ENCODE data around the gene LRRC8E. TPM values are rescaled to one million over a fixed set of nuclear protein-coding genes. Genes with fewer than 3 reads are reported as not detected.

The LRRC8E gene
- total RNA-seq, 1 donor from 2014 or later, result not detected

GRCh38 chr19:7910321-7911161, 22.2 kb downstream of the LRRC8E start:
- TF ChIP-seq CTCF (IDR thresholded peaks at IDR 0.05), result no peak
- POLR2A ChIA-PET, result interaction anchor here (1.0 kb wide), 1 partner anchor 10 kb away, joined by 3 read pairs; the partner anchor contains the start of gene SNAPC2

GRCh38 chr19:7911508-7912143, 23.3 kb downstream of the LRRC8E start:
- no peak for ATAC-seq (ENCODE audit: low read depth)
- intact Hi-C loops (cut with micrococcal nuclease), result no loop called here
- TF ChIP-seq CTCF (IDR thresholded peaks at IDR 0.05), result no peak
- ChIA-PET CTCF (no interaction called here), POLR2A (interaction anchor here (1.0 to 1.1 kb wide), 3 partner anchors 8 to 18 kb away, joined by 3 to 4 read pairs (median 3); partner anchors contain the start of gene SNAPC2)
- no peak overlapping the region for H3K4me3 Mint-ChIP-seq
- peaks cover 12% of the 10 kb centered on the region for H3K27me3 Mint-ChIP-seq
- no peak overlapping the region for H3K27ac Mint-ChIP-seq
- no peak for DNase-seq
- H3K36me3 Mint-ChIP-seq (ENCODE audit: low read depth), result peaks cover 36% of the 10 kb centered on the region
- no peaks in the 10 kb centered on the region for H3K9me3 Mint-ChIP-seq
- peaks cover 11% of the 10 kb centered on the region for H3K4me1 Mint-ChIP-seq

More at GRCh38 chr19:7910321-7911161, 22.2 kb downstream of the LRRC8E start:
- intact Hi-C loops (cut with micrococcal nuclease), result no loop called here
- peaks cover 45% of the 10 kb centered on the region for H3K36me3 Mint-ChIP-seq (ENCODE audit: low read depth)
- H3K27me3 Mint-ChIP-seq, result peaks cover 8% of the 10 kb centered on the region
- H3K4me1 Mint-ChIP-seq, result peaks cover 11% of the 10 kb centered on the region
- no peak for DNase-seq
- CTCF ChIA-PET, result no interaction called here
- no peaks in the 10 kb centered on the region for H3K9me3 Mint-ChIP-seq
- no peak for ATAC-seq (ENCODE audit: low read depth)
- H3K27ac Mint-ChIP-seq, result no peak overlapping the region
- no peak overlapping the region for H3K4me3 Mint-ChIP-seq

- H3K9me3 Mint-ChIP-seq, result no peaks in the 10 kb centered on the region
- no peak for ATAC-seq (ENCODE audit: low read depth)
- DNase-seq, result no peak
- TF ChIP-seq CTCF (IDR thresholded peaks at IDR 0.05), result no peak
- ChIA-PET POLR2A (interaction anchor here (1.0 to 1.1 kb wide), 2 partner anchors 8 to 17 kb away, joined by 3 to 4 read pairs; partner anchors contain the start of gene SNAPC2), CTCF (no interaction called here)
- H3K4me1 Mint-ChIP-seq, result peaks cover 15% of the 10 kb centered on the region
- intact Hi-C loops (cut with micrococcal nuclease), result no loop called here
- H3K27me3 Mint-ChIP-seq, result peaks cover 14% of the 10 kb centered on the region
- H3K27ac Mint-ChIP-seq, result no peak overlapping the region
- H3K36me3 Mint-ChIP-seq (ENCODE audit: low read depth), result peaks cover 32% of the 10 kb centered on the region
- H3K4me3 Mint-ChIP-seq, result no peak overlapping the region
Measured at GRCh38 chr19:7912144-7912696, 23.9 kb downstream of the LRRC8E start.

DNA sequence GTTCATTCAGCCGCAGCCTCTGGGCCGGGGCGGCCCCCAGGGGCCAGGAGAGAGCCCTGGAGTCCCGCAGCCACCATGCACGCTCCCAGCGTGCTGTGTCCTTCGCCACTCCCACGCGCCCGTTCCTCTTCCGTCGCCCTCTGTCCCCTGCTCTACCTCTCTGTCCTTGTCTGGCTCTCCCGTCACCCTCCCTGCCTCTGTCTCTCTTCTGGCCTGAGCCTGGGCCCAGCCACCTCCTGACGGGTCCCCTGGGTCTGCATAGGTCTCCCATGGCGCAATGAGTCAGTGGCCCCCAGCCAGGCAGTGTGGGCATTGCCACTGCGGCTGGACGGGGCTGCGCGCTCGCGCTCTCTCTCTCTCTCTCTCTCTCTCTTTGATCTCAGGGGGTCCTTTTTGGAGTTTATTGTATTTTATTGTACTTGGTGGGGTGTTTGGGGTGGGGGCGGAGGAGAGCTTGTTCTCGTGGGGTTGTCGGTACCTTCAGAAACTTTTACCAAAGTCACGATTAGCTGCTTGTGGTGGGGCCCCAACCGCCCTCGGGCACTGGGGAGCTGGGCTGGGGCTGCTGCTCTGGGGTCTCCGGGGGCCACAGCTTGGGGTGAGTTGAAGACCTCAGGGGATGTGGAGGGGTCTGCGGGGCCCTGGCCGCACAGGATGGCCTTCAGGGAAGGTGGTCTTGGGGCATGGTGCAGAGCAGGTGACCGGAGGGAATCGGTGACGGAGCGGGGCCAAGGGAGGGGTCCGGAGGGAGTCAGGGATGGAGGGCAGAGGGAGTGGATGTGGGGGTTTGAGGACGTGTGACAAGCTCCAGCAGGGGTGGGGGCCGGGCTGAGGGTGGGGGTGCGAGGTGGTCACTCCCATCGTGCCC, 24.6 kb downstream of the LRRC8E start:
- ATAC-seq (ENCODE audit: low read depth) (no peak), DNase-seq (no peak)
- Mint-ChIP-seq H3K27ac (no peak overlapping the region), H3K4me3 (no peak overlapping the region), H3K4me1 (peaks cover 16% of the 10 kb centered on the region), H3K9me3 (no peaks in the 10 kb centered on the region), H3K36me3 (ENCODE audit: low read depth) (peaks cover 32% of the 10 kb centered on the region), H3K27me3 (peaks cover 14% of the 10 kb centered on the region)
- TF ChIP-seq CTCF (IDR thresholded peaks at IDR 0.05), result no peak
- intact Hi-C loops (cut with micrococcal nuclease), result no loop called here
- ChIA-PET POLR2A (interaction anchor here (0.7 kb wide), 1 partner anchor 395 kb away, joined by 4 read pairs; no protein-coding TSS in a partner anchor), CTCF (interaction anchor here (0.5 kb wide), 1 partner anchor 349 kb away, joined by 3 read pairs; no protein-coding TSS in a partner anchor)

Data from activated B cell treated with CpG ODN at 0.5 μM for 24 hours (primary cell).